ENCODE results near the gene LRP1. TPM values are rescaled to one million over a fixed set of nuclear protein-coding genes. Genes with fewer than 3 reads are reported as not detected.

LRP1 gene
- total and polyA plus RNA-seq, 2 of the 13 experiments (the other 11 are each of a cell fraction or from before 2014, with no cell fraction given), result 14.7 to 30.8 TPM

- TF ChIP-seq TAF15 (IDR thresholded peaks at IDR 0.05; ENCODE audit: low read depth, low read length, poor library complexity, severe bottlenecking) (peak; percentile 56), ZBTB43 (CRISPR knock-in tag; conservative IDR thresholded peaks at IDR 0.05) (0 out of 2 replicates have a peak, but pooled peaks have one; percentile 47), THAP8 (CRISPR knock-in tag; IDR thresholded peaks at IDR 0.05; ENCODE audit: borderline replicate concordance) (no peak), SRSF1 (optimal IDR thresholded peaks at IDR 0.05; ENCODE audit: low read depth, low read length) (peak; percentile 78), CBX5 (CRISPR knock-in tag; IDR thresholded peaks at IDR 0.05; ENCODE audit: borderline replicate concordance) (no peak), TERF1 (CRISPR knock-in tag; IDR thresholded peaks at IDR 0.05) (no peak), YEATS2 (CRISPR knock-in tag; IDR thresholded peaks at IDR 0.05; ENCODE audit: borderline replicate concordance) (peak; percentile 63; the same call in 1 of the 2 replicates), ZNF512B (CRISPR knock-in tag; IDR thresholded peaks at IDR 0.05; ENCODE audit: borderline replicate concordance) (no peak), NAIF1 (CRISPR knock-in tag; IDR thresholded peaks at IDR 0.05; ENCODE audit: borderline replicate concordance) (no peak), ZNF557 (CRISPR knock-in tag; IDR thresholded peaks at IDR 0.05) (no peak), ZNF670 (CRISPR knock-in tag; IDR thresholded peaks at IDR 0.05; ENCODE audit: borderline replicate concordance) (0 out of 2 replicates have a peak, but pooled peaks have one; percentile 6), ARID2 (CRISPR knock-in tag; IDR thresholded peaks at IDR 0.05; ENCODE audit: borderline replicate concordance) (no peak), ZNF788 (CRISPR knock-in tag; IDR thresholded peaks at IDR 0.05; ENCODE audit: borderline replicate concordance) (peak; percentile 74; the same call in 1 of the 2 replicates), MIXL1 (CRISPR knock-in tag; IDR thresholded peaks at IDR 0.05) (no peak), ZNF468 (CRISPR knock-in tag; IDR thresholded peaks at IDR 0.05) (no peak), KDM4B (CRISPR knock-in tag; IDR thresholded peaks at IDR 0.05) (peak; percentile 91), ZBTB46 (CRISPR knock-in tag; IDR thresholded peaks at IDR 0.05; ENCODE audit: borderline replicate concordance) (no peak), RAD21 (CRISPR knock-in tag; IDR thresholded peaks at IDR 0.05) (peak; percentile 98), ZNF501 (CRISPR knock-in tag; IDR thresholded peaks at IDR 0.05) (peak; percentile 46; the same call in 1 of the 2 replicates), E2F2 (CRISPR knock-in tag; IDR thresholded peaks at IDR 0.05; ENCODE audit: borderline replicate concordance) (no peak)
Observed at GRCh38 chr12:57238854-57239554, 110.7 kb downstream of the LRP1 start (continued).

Measured in HepG2 (cell line).